Measurements from ENCODE around the gene HIVEP3.
A peak's percentile ranks its signal among the peaks of the same experiment; 100 is the strongest.

HIVEP3 gene

GRCh38 chr1:41492341-41492848, 426.3 kb downstream of the HIVEP3 start:
- peak in 1 of 3 experiments; percentile 36 for DNase-seq (ENCODE audit: low read depth in 2 of 3, low spot score in 2 of 3)

GRCh38 chr1:41490911-41491310, 427.8 kb downstream of the HIVEP3 start:
- DNase-seq (ENCODE audit: low read depth in 2 of 3, low spot score in 2 of 3), result no peak

GRCh38 chr1:41489561-41489960, 429.2 kb downstream of the HIVEP3 start:
- no peak for DNase-seq (ENCODE audit: low read depth in 2 of 3, low spot score in 2 of 3)

GRCh38 chr1:41488040-41488951, 430.4 kb downstream of the HIVEP3 start:
- DNase-seq (ENCODE audit: low read depth in 2 of 3, low spot score in 2 of 3), result no peak

- DNase-seq (ENCODE audit: low read depth in 2 of 3, low spot score in 2 of 3), result no peak
These were observed 431.3 kb downstream of the HIVEP3 start for GRCh38 chr1:41487126-41488039.

- no peak for DNase-seq (ENCODE audit: low read depth in 2 of 3, low spot score in 2 of 3)
These were observed 432.2 kb downstream of the HIVEP3 start for GRCh38 chr1:41486371-41487125.

- no peak for DNase-seq (ENCODE audit: low read depth in 2 of 3, low spot score in 2 of 3)
These were observed 432.7 kb downstream of the HIVEP3 start for GRCh38 chr1:41486053-41486370.

- no peak for DNase-seq (ENCODE audit: low read depth in 2 of 3, low spot score in 2 of 3)
These were observed 433.1 kb downstream of the HIVEP3 start for GRCh38 chr1:41485605-41486004.

- no peak for DNase-seq (ENCODE audit: low read depth in 2 of 3, low spot score in 2 of 3)
These were observed 434.1 kb downstream of the HIVEP3 start, which contains the start of gene EDN2 for GRCh38 chr1:41484402-41485241. Gene EDN2 (minus strand): TSS chr1:41484683. CDS start chr1:41484601, 82 bp downstream.

GRCh38 chr1:41483960-41484401, 434.7 kb downstream of the HIVEP3 start:
- DNase-seq (ENCODE audit: low read depth in 2 of 3, low spot score in 2 of 3), result no peak

GRCh38 chr1:41483001-41483850, 435.5 kb downstream of the HIVEP3 start:
- no peak for DNase-seq (ENCODE audit: low read depth in 2 of 3, low spot score in 2 of 3)

GRCh38 chr1:41482001-41482765, 436.5 kb downstream of the HIVEP3 start:
- no peak for DNase-seq (ENCODE audit: low read depth in 2 of 3, low spot score in 2 of 3)

- no peak for DNase-seq (ENCODE audit: low read depth in 2 of 3, low spot score in 2 of 3)
These were observed 437.5 kb downstream of the HIVEP3 start for GRCh38 chr1:41481109-41481775.

- DNase-seq (ENCODE audit: low read depth in 2 of 3, low spot score in 2 of 3), result no peak
These were observed 438.3 kb downstream of the HIVEP3 start for GRCh38 chr1:41480204-41481108.

GRCh38 chr1:41479808-41480160, 438.9 kb downstream of the HIVEP3 start:
- no peak for DNase-seq (ENCODE audit: low read depth in 2 of 3, low spot score in 2 of 3)

GRCh38 chr1:41479000-41479807, 439.5 kb downstream of the HIVEP3 start:
- DNase-seq (ENCODE audit: low read depth in 2 of 3, low spot score in 2 of 3), result no peak
